ENCODE results near the gene ARHGAP4.

DNA sequence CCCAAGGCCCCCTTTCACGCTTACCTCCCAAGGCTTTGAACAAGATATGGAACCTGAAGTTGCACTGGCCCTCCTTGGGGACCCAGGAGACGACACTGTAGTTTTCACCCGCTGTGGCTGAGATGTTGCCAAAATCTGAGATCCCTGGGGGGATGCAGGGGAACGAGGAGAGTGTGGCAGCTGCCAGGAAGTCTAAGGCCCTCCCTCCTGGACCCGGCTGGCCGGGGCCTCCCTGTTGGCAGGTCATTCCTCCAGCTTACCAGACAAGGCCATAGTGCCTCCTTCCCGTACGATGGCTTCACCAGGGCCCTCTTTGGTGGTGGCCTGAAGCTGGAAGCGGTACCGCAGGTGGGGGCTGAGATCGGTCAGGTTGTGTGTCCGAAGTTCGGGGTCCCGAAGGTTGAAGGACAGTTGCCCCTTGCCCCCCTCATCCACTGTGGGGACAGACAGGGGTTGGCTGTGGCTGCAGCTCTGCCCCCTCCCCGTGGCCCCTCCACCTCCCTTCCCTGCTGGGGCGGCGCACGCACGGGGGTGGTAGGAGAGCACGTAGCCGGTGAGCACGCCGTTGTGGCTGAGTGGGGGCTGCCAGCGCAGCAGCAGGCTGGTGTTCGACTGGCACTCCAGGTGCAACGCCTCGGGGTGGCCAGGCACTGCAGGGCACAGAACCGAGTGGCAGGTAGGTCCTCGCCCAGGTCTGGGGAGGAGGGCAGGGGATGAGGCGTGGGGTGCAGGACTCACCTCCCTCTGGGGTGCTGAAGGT is 61.3 kb downstream of the ARHGAP4 start:
- TF ChIP-seq POLR2A (IDR thresholded peaks at IDR 0.05; ENCODE audit: low read depth, low read length) (no peak), POLR2AphosphoS5 (IDR thresholded peaks at IDR 0.05; ENCODE audit: low read depth, low read length) (no peak)
